ENCODE measurements around the gene HNRNPK. TPM values are rescaled to one million over a fixed set of nuclear protein-coding genes. Genes with fewer than 3 reads are reported as not detected.

Gene HNRNPK
- 697 TPM for polyA plus RNA-seq (2013)

DNA sequence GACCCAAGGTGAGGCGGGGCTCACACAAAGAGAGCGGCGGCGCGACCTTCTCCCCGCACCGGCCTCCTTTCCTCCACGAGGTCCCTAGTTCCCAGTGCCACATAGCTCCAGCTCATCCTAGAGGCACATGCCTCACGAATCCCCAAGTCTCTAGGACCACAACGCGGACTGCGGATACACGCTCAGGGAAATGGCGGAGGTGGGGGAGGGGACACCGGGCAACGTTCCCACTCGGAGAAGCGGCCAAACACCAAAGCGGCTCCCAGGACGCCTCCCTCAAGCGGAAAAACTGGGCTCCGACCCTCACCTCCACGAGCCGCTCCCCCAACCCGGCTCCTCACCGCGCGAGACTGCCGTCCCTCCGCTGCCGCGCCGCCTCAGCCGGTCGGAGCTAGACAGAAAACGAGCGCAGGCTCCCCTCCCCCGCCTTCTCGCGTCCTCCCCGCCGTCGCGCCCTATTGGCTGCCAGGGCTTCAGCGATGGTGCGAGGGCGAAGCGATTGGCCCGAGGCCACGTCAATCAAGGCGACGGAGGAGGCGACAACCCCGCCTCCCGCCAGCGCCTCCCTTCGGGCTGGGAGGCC, at the start of gene HNRNPK:
TSS of gene HNRNPK (minus strand) at position 404 of the 583 bp plus-strand sequence. CDS start 1,963 bp downstream, outside the sequence.
- DNase-seq, result peak; percentile 98 to 100 (median 99)
- Histone ChIP-seq H3K4me1 (ENCODE audit: control extremely low read depth in 1 of 4, control insufficient read depth in 4 of 4, insufficient read depth in 4 of 4, low read length in 3 of 4) (peaks cover 15 to 44% (median 24%) of the 10 kb centered on the region in 4 experiments), H3K27me3 (replicated peaks in 2 of 5; ENCODE audit: control insufficient read depth in 4 of 5, insufficient read depth in 5 of 5, low read length in 4 of 5) (no peaks in the 10 kb centered on the region), H3K36me3 (ENCODE audit: control insufficient read depth in 4 of 4, insufficient read depth in 4 of 4, low read length in 3 of 4) (peaks cover 11 to 32% (median 23%) of the 10 kb centered on the region in 4 experiments), H3K27ac (ENCODE audit: insufficient read depth in 1 of 2, low read depth in 1 of 2, low read length in 2 of 2, poor library complexity in 1 of 2, severe bottlenecking in 2 of 2) (peak within 1 kb of the TSS; percentile 97 to 99), H3K4me3 (ENCODE audit: control insufficient read depth in 1 of 7, extremely low read depth in 1 of 7, insufficient read depth in 4 of 7, low read depth in 2 of 7, low read length in 6 of 7) (peak within 1 kb of the TSS; percentile 77 to 100 (median 100)), H3K9me3 (ENCODE audit: control extremely low read depth in 1 of 5, control insufficient read depth in 4 of 5, insufficient read depth in 2 of 5, low read depth in 1 of 5, low read length in 4 of 5) (no peaks in the 10 kb centered on the region)
- WGBS (ENCODE audit: insufficient coverage), result 0% methylated on average over 42 of the region's 57 CpGs
- ChIA-PET POLR2A (interaction anchor here (0.6 to 1.3 kb wide), 3 partner anchors 22 to 270 kb away, joined by 3 to 5 read pairs (median 3); partner anchors contain the start of gene KIF27), CTCF (interaction anchor here (1.6 kb wide), 1 partner anchor 193 kb away, joined by 6 read pairs; no protein-coding TSS in a partner anchor)

DNA sequence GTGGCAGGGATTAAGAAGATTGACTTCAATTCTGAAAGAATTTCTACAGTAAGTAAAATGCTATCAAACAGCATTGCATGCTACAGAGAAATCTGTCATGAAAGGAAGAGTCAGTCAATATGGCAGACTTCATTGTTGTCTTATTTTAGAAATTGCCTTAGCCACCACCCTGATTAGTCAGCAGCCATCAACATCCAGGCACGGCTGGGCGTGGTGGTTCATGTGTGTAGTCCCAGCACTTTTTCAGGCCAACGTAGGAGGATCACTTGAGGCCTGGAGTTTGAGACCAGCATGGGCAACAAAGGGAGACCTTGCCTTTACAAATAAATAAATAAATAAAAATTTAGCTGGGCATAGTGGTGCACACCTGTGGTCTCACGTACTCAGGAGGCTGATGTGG, 47.2 kb upstream of the HNRNPK start:
- no peak for DNase-seq
- H3K27me3 ChIP-seq (replicated peaks in 2 of 5; ENCODE audit: control insufficient read depth in 4 of 5, insufficient read depth in 5 of 5, low read length in 4 of 5), result peaks cover 0 to 2% (median 0%) of the 10 kb centered on the region in 5 experiments
- no peaks in the 10 kb centered on the region for H3K4me1 ChIP-seq (ENCODE audit: control extremely low read depth in 1 of 4, control insufficient read depth in 4 of 4, insufficient read depth in 4 of 4, low read length in 3 of 4)
- 88% methylated on average over 3 of the region's 4 CpGs for WGBS (ENCODE audit: insufficient coverage)
- H3K27ac ChIP-seq (ENCODE audit: insufficient read depth in 1 of 2, low read depth in 1 of 2, low read length in 2 of 2, poor library complexity in 1 of 2, severe bottlenecking in 2 of 2), result no peak overlapping the region
- no peaks in the 10 kb centered on the region for H3K9me3 ChIP-seq (ENCODE audit: control extremely low read depth in 1 of 5, control insufficient read depth in 4 of 5, insufficient read depth in 2 of 5, low read depth in 1 of 5, low read length in 4 of 5)
- ChIA-PET POLR2A (no interaction called here), CTCF (no interaction called here)
- H3K36me3 ChIP-seq (ENCODE audit: control insufficient read depth in 4 of 4, insufficient read depth in 4 of 4, low read length in 3 of 4), result no peaks in the 10 kb centered on the region
- H3K4me3 ChIP-seq (ENCODE audit: control insufficient read depth in 1 of 7, extremely low read depth in 1 of 7, insufficient read depth in 4 of 7, low read depth in 2 of 7, low read length in 6 of 7), result no peak overlapping the region

DNA sequence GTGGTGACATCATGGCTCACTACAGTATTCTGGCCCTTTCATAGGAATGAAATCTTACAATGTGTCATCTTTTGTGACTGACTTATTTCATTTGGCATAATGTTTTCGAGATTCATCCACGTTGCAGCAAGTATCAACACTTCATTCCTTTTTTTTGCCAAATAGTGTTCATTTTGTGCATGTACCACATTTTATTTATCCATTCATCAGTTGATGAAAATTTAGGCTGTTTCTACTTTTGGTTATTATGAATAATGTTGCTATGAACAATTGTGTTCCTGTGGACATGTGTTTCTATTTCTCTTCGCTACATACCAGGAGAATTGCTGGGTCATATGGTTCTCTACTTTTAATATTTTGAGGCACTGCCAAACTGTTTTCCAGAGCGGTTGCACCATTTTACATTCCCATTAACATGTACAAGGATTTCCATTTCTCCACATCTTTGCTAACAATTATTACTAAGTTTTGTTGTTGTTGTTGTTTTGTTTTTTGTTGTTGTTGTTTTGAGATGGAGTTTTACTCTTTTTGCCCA, 44.1 kb upstream of the HNRNPK start:
- DNase-seq, result no peak
- Histone ChIP-seq H3K4me3 (ENCODE audit: control insufficient read depth in 1 of 7, extremely low read depth in 1 of 7, insufficient read depth in 4 of 7, low read depth in 2 of 7, low read length in 6 of 7) (no peak overlapping the region), H3K4me1 (ENCODE audit: control extremely low read depth in 1 of 4, control insufficient read depth in 4 of 4, insufficient read depth in 4 of 4, low read length in 3 of 4) (no peaks in the 10 kb centered on the region), H3K27me3 (replicated peaks in 2 of 5; ENCODE audit: control insufficient read depth in 4 of 5, insufficient read depth in 5 of 5, low read length in 4 of 5) (no peaks in the 10 kb centered on the region), H3K9me3 (ENCODE audit: control extremely low read depth in 1 of 5, control insufficient read depth in 4 of 5, insufficient read depth in 2 of 5, low read depth in 1 of 5, low read length in 4 of 5) (no peaks in the 10 kb centered on the region), H3K36me3 (ENCODE audit: control insufficient read depth in 4 of 4, insufficient read depth in 4 of 4, low read length in 3 of 4) (no peaks in the 10 kb centered on the region), H3K27ac (ENCODE audit: insufficient read depth in 1 of 2, low read depth in 1 of 2, low read length in 2 of 2, poor library complexity in 1 of 2, severe bottlenecking in 2 of 2) (no peak overlapping the region)
- POLR2A ChIA-PET, result no interaction called here
- CTCF ChIA-PET, result no interaction called here
- WGBS (ENCODE audit: insufficient coverage), result no CpG with 5 or more reads among the region's 4 CpGs

DNA sequence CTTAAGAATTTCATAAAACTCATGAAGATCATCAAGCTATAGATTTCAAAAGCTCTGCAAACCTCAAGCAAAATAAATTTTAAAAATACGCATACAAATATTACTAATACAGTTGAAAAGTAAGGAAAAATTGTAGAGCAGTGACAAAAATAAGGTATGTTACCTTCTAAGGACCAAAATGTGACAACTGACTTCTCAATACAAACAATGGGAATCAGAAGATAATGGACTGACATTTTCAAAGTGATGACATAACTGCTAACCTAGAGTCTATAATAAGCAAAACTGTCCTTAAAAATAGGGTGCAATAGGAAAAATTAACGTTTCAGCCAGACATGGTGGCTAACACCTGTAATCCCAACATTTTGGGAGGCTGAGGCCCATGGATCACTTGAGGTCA, 27.6 kb upstream of the HNRNPK start:
- Histone ChIP-seq H3K27me3 (replicated peaks in 2 of 5; ENCODE audit: control insufficient read depth in 4 of 5, insufficient read depth in 5 of 5, low read length in 4 of 5) (no peaks in the 10 kb centered on the region), H3K9me3 (ENCODE audit: control extremely low read depth in 1 of 5, control insufficient read depth in 4 of 5, insufficient read depth in 2 of 5, low read depth in 1 of 5, low read length in 4 of 5) (peaks cover 0 to 4% (median 0%) of the 10 kb centered on the region in 5 experiments), H3K36me3 (ENCODE audit: control insufficient read depth in 4 of 4, insufficient read depth in 4 of 4, low read length in 3 of 4) (peaks cover 4 to 12% (median 6%) of the 10 kb centered on the region in 4 experiments), H3K27ac (ENCODE audit: insufficient read depth in 1 of 2, low read depth in 1 of 2, low read length in 2 of 2, poor library complexity in 1 of 2, severe bottlenecking in 2 of 2) (no peak overlapping the region), H3K4me3 (ENCODE audit: control insufficient read depth in 1 of 7, extremely low read depth in 1 of 7, insufficient read depth in 4 of 7, low read depth in 2 of 7, low read length in 6 of 7) (no peak overlapping the region), H3K4me1 (ENCODE audit: control extremely low read depth in 1 of 4, control insufficient read depth in 4 of 4, insufficient read depth in 4 of 4, low read length in 3 of 4) (no peaks in the 10 kb centered on the region)
- ChIA-PET POLR2A (no interaction called here), CTCF (no interaction called here)
- 100% methylated on average over 1 of the region's 2 CpGs for WGBS (ENCODE audit: insufficient coverage)
- DNase-seq, result no peak

DNA sequence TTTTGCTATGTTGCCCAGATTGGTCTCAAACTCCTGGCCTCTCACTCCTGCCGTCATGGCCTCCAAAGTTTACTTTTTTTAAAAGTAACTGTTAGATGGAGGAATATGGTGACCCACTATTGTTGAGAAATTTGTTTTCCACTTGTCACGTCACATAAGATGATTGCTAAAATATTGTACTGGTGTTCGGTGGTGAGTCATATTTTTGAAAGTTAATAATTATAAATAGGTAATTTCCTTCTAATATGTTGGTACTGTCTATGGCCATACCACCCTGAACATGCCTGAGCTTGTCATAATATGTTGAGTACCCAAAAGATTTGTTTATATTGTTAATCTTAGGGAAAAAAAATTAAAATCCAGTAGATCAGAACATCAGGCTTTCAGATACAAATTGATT, 23.2 kb upstream of the HNRNPK start:
- H3K36me3 ChIP-seq (ENCODE audit: control insufficient read depth in 4 of 4, insufficient read depth in 4 of 4, low read length in 3 of 4), result peaks cover 6 to 23% (median 12%) of the 10 kb centered on the region in 4 experiments
- H3K4me3 ChIP-seq (ENCODE audit: control insufficient read depth in 1 of 7, extremely low read depth in 1 of 7, insufficient read depth in 4 of 7, low read depth in 2 of 7, low read length in 6 of 7), result no peak overlapping the region
- DNase-seq, result no peak
- peaks cover 0 to 4% (median 0%) of the 10 kb centered on the region in 5 experiments for H3K9me3 ChIP-seq (ENCODE audit: control extremely low read depth in 1 of 5, control insufficient read depth in 4 of 5, insufficient read depth in 2 of 5, low read depth in 1 of 5, low read length in 4 of 5)
- WGBS (ENCODE audit: insufficient coverage), result 100% methylated on average over 1 of the region's 3 CpGs
- peaks cover 0 to 11% (median 6%) of the 10 kb centered on the region in 4 experiments for H3K4me1 ChIP-seq (ENCODE audit: control extremely low read depth in 1 of 4, control insufficient read depth in 4 of 4, insufficient read depth in 4 of 4, low read length in 3 of 4)
- POLR2A ChIA-PET, result interaction anchor here (0.9 kb wide), 1 partner anchor 22 kb away, joined by 3 read pairs; the partner anchor contains the start of gene RMI1
- H3K27me3 ChIP-seq (replicated peaks in 2 of 5; ENCODE audit: control insufficient read depth in 4 of 5, insufficient read depth in 5 of 5, low read length in 4 of 5), result no peaks in the 10 kb centered on the region
- no peak overlapping the region for H3K27ac ChIP-seq (ENCODE audit: insufficient read depth in 1 of 2, low read depth in 1 of 2, low read length in 2 of 2, poor library complexity in 1 of 2, severe bottlenecking in 2 of 2)
- CTCF ChIA-PET, result interaction anchor here (0.6 to 1.1 kb wide), 2 partner anchors 15 to 68 kb away, joined by 3 read pairs; no protein-coding TSS in a partner anchor

DNA sequence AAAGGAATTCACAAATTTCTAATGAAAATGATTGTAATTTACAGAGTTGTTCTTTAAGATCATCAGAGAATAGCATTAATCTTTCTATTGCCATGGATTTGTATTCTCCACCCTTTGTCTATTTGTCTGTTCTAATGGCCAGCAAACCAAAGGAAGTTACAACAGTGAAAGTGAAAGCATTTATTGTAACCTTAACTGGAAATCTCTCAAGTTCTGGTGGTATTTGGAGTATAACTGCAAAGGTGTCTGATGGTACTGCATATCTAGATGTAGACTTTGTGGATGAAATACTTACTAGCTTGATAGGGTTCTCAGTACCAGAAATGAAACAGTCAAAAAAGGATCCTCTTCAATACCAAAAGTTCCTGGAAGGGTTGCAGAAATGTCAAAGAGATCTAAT, 22.3 kb upstream of the HNRNPK start:
- Histone ChIP-seq H3K27me3 (replicated peaks in 2 of 5; ENCODE audit: control insufficient read depth in 4 of 5, insufficient read depth in 5 of 5, low read length in 4 of 5) (no peaks in the 10 kb centered on the region), H3K4me3 (ENCODE audit: control insufficient read depth in 1 of 7, extremely low read depth in 1 of 7, insufficient read depth in 4 of 7, low read depth in 2 of 7, low read length in 6 of 7) (peak overlapping the region in 2 of 7 experiments; percentile 2 to 55), H3K4me1 (ENCODE audit: control extremely low read depth in 1 of 4, control insufficient read depth in 4 of 4, insufficient read depth in 4 of 4, low read length in 3 of 4) (peaks cover 0 to 11% (median 6%) of the 10 kb centered on the region in 4 experiments), H3K36me3 (ENCODE audit: control insufficient read depth in 4 of 4, insufficient read depth in 4 of 4, low read length in 3 of 4) (peaks cover 8 to 23% (median 13%) of the 10 kb centered on the region in 4 experiments), H3K27ac (ENCODE audit: insufficient read depth in 1 of 2, low read depth in 1 of 2, low read length in 2 of 2, poor library complexity in 1 of 2, severe bottlenecking in 2 of 2) (peak overlapping the region in 1 of 2 experiments; percentile 30), H3K9me3 (ENCODE audit: control extremely low read depth in 1 of 5, control insufficient read depth in 4 of 5, insufficient read depth in 2 of 5, low read depth in 1 of 5, low read length in 4 of 5) (peaks cover 0 to 4% (median 0%) of the 10 kb centered on the region in 5 experiments)
- ChIA-PET POLR2A (interaction anchor here (0.9 kb wide), 1 partner anchor 22 kb away, joined by 3 read pairs; the partner anchor contains the start of gene RMI1), CTCF (interaction anchor here (1.1 kb wide), 1 partner anchor 68 kb away, joined by 3 read pairs; no protein-coding TSS in a partner anchor)
- peak; percentile 17 to 79 (median 69) for DNase-seq

DNA sequence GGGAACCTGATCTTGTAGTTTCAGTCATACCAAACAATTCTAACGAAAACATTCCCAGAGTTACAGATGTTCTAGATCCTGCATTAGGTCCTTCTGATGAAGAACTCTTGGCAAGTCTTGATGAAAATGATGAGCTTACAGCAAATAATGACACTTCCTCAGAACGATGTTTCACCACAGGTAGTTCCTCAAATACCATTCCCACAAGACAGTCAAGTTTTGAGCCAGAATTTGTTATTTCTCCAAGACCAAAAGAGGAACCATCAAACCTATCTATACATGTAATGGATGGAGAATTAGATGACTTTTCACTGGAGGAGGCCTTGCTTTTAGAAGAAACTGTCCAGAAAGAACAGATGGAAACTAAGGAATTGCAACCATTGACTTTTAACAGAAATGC, 21.6 kb upstream of the HNRNPK start:
- peaks cover 0 to 11% (median 6%) of the 10 kb centered on the region in 4 experiments for H3K4me1 ChIP-seq (ENCODE audit: control extremely low read depth in 1 of 4, control insufficient read depth in 4 of 4, insufficient read depth in 4 of 4, low read length in 3 of 4)
- H3K4me3 ChIP-seq (ENCODE audit: control insufficient read depth in 1 of 7, extremely low read depth in 1 of 7, insufficient read depth in 4 of 7, low read depth in 2 of 7, low read length in 6 of 7), result no peak overlapping the region
- peak; percentile 16 to 52 (median 40) for DNase-seq
- ChIA-PET CTCF (interaction anchor here (1.4 kb wide), 1 partner anchor 20 kb away, joined by 3 read pairs; no protein-coding TSS in a partner anchor), POLR2A (no interaction called here)
- no peaks in the 10 kb centered on the region for H3K9me3 ChIP-seq (ENCODE audit: control extremely low read depth in 1 of 5, control insufficient read depth in 4 of 5, insufficient read depth in 2 of 5, low read depth in 1 of 5, low read length in 4 of 5)
- no peak overlapping the region for H3K27ac ChIP-seq (ENCODE audit: insufficient read depth in 1 of 2, low read depth in 1 of 2, low read length in 2 of 2, poor library complexity in 1 of 2, severe bottlenecking in 2 of 2)
- WGBS (ENCODE audit: insufficient coverage), result 100% methylated on average over 1 of the region's 2 CpGs
- peaks cover 8 to 23% (median 12%) of the 10 kb centered on the region in 4 experiments for H3K36me3 ChIP-seq (ENCODE audit: control insufficient read depth in 4 of 4, insufficient read depth in 4 of 4, low read length in 3 of 4)
- no peaks in the 10 kb centered on the region for H3K27me3 ChIP-seq (replicated peaks in 2 of 5; ENCODE audit: control insufficient read depth in 4 of 5, insufficient read depth in 5 of 5, low read length in 4 of 5)
